B cell (primary cell): ENCODE results near the gene KCNT1. TPM values are rescaled to one million over a fixed set of nuclear protein-coding genes. Genes with fewer than 3 reads are reported as not detected.

Experiments
- ATAC-seq: fragments of 200-7000 bp; cut with Tn5 transposase; one replicate; pipeline ENCODE4 v1.10.0; 2021; ENCODE audit warnings: low read depth, mild to moderate bottlenecking, moderate number of reproducible peaks, moderate library complexity
- CTCF ChIA-PET: fragments of 350-600 bp; sonication (Branson Sonifier 250); formaldehyde crosslinking; loops from one replicate; lab custom pipeline; 2021; ENCODE audit warnings: antibody characterized with exemption, inconsistent platforms; lab: Charles Lee
- POLR2A ChIA-PET: fragments of 350-600 bp; sonication (Branson Sonifier 250); formaldehyde crosslinking; loops from one replicate; lab custom pipeline; 2021; ENCODE audit warnings: antibody characterized with exemption; lab: Charles Lee
- DNase-seq: peaks from one replicate; pipeline ENCODE4 v3.0.0; 2013
- H2AFZ ChIP-seq: 2 replicates; pipeline ENCODE4 v1.6.1; 2012; ENCODE audit warnings: mild to moderate bottlenecking, low read depth, low read length; ENCODE audit not compliant: insufficient read depth, poor library complexity, severe bottlenecking
- H3K27ac ChIP-seq, 2 donors: 1 replicate in 1 of 2; 2 replicates in 1 of 2; pipeline ENCODE4 v1.5.1; 2012 to 2013; ENCODE audit warnings: low read length in 2 of 2, mild to moderate bottlenecking in 2 of 2, moderate library complexity in 1 of 2
- H3K27me3 ChIP-seq, 4 experiments: fragments of 200-600 bp in 1 of 4; sonication (generic) in 1 of 4; replicated peaks in 1 of 4; 1 replicate in 2 of 4; 2 replicates in 2 of 4; pipeline versions ENCODE4 v1.6.1 to v1.7.0; 2013 to 2016; ENCODE audit warnings: low read length in 3 of 4, mild to moderate bottlenecking in 2 of 4, mixed read lengths in 1 of 4, moderate library complexity in 1 of 4; ENCODE audit not compliant: insufficient read depth in 4 of 4, control insufficient read depth in 3 of 4; ENCODE audit errors: control extremely low read depth in 1 of 4
- H3K36me3 ChIP-seq, 2 experiments: replicated peaks in 1 of 2; 1 replicate in 1 of 2; 2 replicates in 1 of 2; pipeline versions ENCODE4 v1.6.1 to v1.7.1; 2013; ENCODE audit warnings: low read length in 1 of 2; ENCODE audit not compliant: insufficient read depth in 2 of 2, control insufficient read depth in 1 of 2; ENCODE audit errors: control extremely low read depth in 1 of 2, extremely low read depth in 1 of 2
- H3K4me1 ChIP-seq, 2 donors: fragments of 200-600 bp in 1 of 2; sonication (generic) in 1 of 2; 1 replicate in 1 of 2; 2 replicates in 1 of 2; pipeline versions ENCODE4 v1.5.1 to v1.6.1; 2013 to 2017; ENCODE audit warnings: low read length in 2 of 2; ENCODE audit not compliant: control insufficient read depth in 2 of 2, insufficient read depth in 2 of 2
- H3K4me2 ChIP-seq: replicated peaks from 2 replicates; pipeline ENCODE3; 2012; ENCODE audit warnings: mild to moderate bottlenecking, low read depth, low read length; ENCODE audit not compliant: poor library complexity, severe bottlenecking
- H3K4me3 ChIP-seq, 5 experiments: fragments of 200-600 bp in 1 of 5; sonication (generic) in 1 of 5; 1 replicate in 3 of 5; 2 replicates in 2 of 5; pipeline versions ENCODE4 v1.5.1 to v1.7.0; 2011 to 2016; ENCODE audit warnings: low read length in 4 of 5, mild to moderate bottlenecking in 4 of 5, low read depth in 2 of 5, control low read depth in 1 of 5, moderate library complexity in 1 of 5; ENCODE audit not compliant: insufficient read depth in 1 of 5; ENCODE audit errors: control extremely low read depth in 1 of 5, extremely low read depth in 1 of 5
- H3K79me2 ChIP-seq: fragments of 200-600 bp; sonication (generic); one replicate; pipeline ENCODE4 v1.6.0; 2016; ENCODE audit warnings: low read length; ENCODE audit not compliant: control insufficient read depth, insufficient read depth
- H3K9ac ChIP-seq: fragments of 200-600 bp; sonication (generic); 2 replicates; pipeline ENCODE4 v1.6.1; 2017; ENCODE audit warnings: mild to moderate bottlenecking, low read length, moderate library complexity
- H3K9me3 ChIP-seq, 3 donors: one replicate each; pipeline versions ENCODE4 v1.6.1 to v1.7.1; 2013; ENCODE audit warnings: low read length in 2 of 3; ENCODE audit not compliant: control insufficient read depth in 2 of 3, insufficient read depth in 1 of 3; ENCODE audit errors: control extremely low read depth in 1 of 3
- H4K20me1 ChIP-seq: 2 replicates; pipeline ENCODE4 v1.6.0; 2012; ENCODE audit warnings: mild to moderate bottlenecking, low read length; ENCODE audit not compliant: insufficient read depth, control insufficient read depth, poor library complexity, severe bottlenecking
- H3K27ac Mint-ChIP-seq: one replicate; pipeline ENCODE4 v1.8.0; 2021; ENCODE audit warnings: mixed read lengths
- H3K27me3 Mint-ChIP-seq: one replicate; pipeline ENCODE4 v1.8.0; 2021; ENCODE audit warnings: mixed read lengths
- H3K4me1 Mint-ChIP-seq: one replicate; pipeline ENCODE4 v1.8.0; 2021; ENCODE audit warnings: mixed read lengths
- H3K4me3 Mint-ChIP-seq: one replicate; pipeline ENCODE4 v1.8.0; 2021; ENCODE audit warnings: mixed read lengths
- H3K9me3 Mint-ChIP-seq: one replicate; pipeline ENCODE4 v1.8.0; 2022; ENCODE audit warnings: mixed read lengths; ENCODE audit not compliant: insufficient read depth
- EZH2 ChIP-seq: IDR thresholded peaks from 2 replicates; pipeline ENCODE4 v1.6.1; 2012; ENCODE audit warnings: borderline replicate concordance, low read depth, mild to moderate bottlenecking, moderate library complexity, low read length; ENCODE audit not compliant: insufficient read depth, poor library complexity, severe bottlenecking
- WGBS: methylation state at CpG from one replicate; pipeline ENCODE4 v1.1.5; 2013; ENCODE audit warnings: missing lambda C conversion rate; ENCODE audit not compliant: insufficient coverage; 5-methylcytosine and 5-hydroxymethylcytosine counted together
- intact Hi-C: fragments of 100-400 bp; cut with micrococcal nuclease; formaldehyde crosslinking; loops from one replicate; pipeline ENCODE4 v1.10.0; 2022
- polyA plus RNA-seq: library from polyadenylated mRNA; depleted of rRNA; stranded (reverse); fragments of >200 nt; gene quantifications from 2 replicates; pipeline ENCODE4 v1.2.3, GENCODE V29; 2012
- total RNA-seq, 2 donors: library from RNA; stranded (reverse); fragments of 120-200 nt in 1 of 2; gene quantifications; 1 replicate in 1 of 2; 2 replicates in 1 of 2; pipeline versions ENCODE4 v1.2.3 to v1.2.4, GENCODE V29; 2013 to 2022
- TF ChIP-seq, protein P1 (sequence below): fragments of 200-600 bp; IDR thresholded peaks from one replicate; pipeline ENCODE4 v1.8.0; 2022; ENCODE audit warnings: antibody characterized with exemption, mild to moderate bottlenecking

Gene KCNT1
- total and polyA plus RNA-seq, 2 donors (not counting 1 experiment from before 2014, with no cell fraction given), result not detected

- no peak for ATAC-seq
Observed at GRCh38 chr9:135789838-135790291, 87.9 kb downstream of the KCNT1 start.

GRCh38 chr9:135790356-135790755 is 88.4 kb downstream of the KCNT1 start:
- Histone ChIP-seq H3K9ac (no peak overlapping the region), H3K9me3 (no peaks in the 10 kb centered on the region), H3K36me3 (no peaks in the 10 kb centered on the region), H3K27me3 (no peaks in the 10 kb centered on the region), H3K27ac (no peak overlapping the region), H4K20me1 (no peaks in the 10 kb centered on the region), H3K4me1 (no peaks in the 10 kb centered on the region), H3K79me2 (no peaks in the 10 kb centered on the region), H3K4me2 (no peak overlapping the region), H2AFZ (no peak overlapping the region), H3K4me3 (no peak overlapping the region)
- TF ChIP-seq EZH2, result no peak
- TF ChIP-seq, protein P1, sequence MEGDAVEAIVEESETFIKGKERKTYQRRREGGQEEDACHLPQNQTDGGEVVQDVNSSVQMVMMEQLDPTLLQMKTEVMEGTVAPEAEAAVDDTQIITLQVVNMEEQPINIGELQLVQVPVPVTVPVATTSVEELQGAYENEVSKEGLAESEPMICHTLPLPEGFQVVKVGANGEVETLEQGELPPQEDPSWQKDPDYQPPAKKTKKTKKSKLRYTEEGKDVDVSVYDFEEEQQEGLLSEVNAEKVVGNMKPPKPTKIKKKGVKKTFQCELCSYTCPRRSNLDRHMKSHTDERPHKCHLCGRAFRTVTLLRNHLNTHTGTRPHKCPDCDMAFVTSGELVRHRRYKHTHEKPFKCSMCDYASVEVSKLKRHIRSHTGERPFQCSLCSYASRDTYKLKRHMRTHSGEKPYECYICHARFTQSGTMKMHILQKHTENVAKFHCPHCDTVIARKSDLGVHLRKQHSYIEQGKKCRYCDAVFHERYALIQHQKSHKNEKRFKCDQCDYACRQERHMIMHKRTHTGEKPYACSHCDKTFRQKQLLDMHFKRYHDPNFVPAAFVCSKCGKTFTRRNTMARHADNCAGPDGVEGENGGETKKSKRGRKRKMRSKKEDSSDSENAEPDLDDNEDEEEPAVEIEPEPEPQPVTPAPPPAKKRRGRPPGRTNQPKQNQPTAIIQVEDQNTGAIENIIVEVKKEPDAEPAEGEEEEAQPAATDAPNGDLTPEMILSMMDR, result no peak
- CTCF ChIA-PET, result no interaction called here
- H3K27ac Mint-ChIP-seq, result no peak overlapping the region
- intact Hi-C loops, result no loop called here
- no peaks in the 10 kb centered on the region for H3K4me1 Mint-ChIP-seq
- H3K4me3 Mint-ChIP-seq, result no peak overlapping the region
- WGBS, result 90% methylated on average over 10 of the region's 10 CpGs
- no peaks in the 10 kb centered on the region for H3K9me3 Mint-ChIP-seq
- no peak for DNase-seq
- POLR2A ChIA-PET, result no interaction called here
- ATAC-seq, result no peak
- no peaks in the 10 kb centered on the region for H3K27me3 Mint-ChIP-seq

More at GRCh38 chr9:135789838-135790291, 87.9 kb downstream of the KCNT1 start:
- intact Hi-C loops, result no loop called here
- Histone ChIP-seq H3K79me2 (no peaks in the 10 kb centered on the region), H3K9me3 (no peaks in the 10 kb centered on the region), H3K36me3 (no peaks in the 10 kb centered on the region), H3K27ac (no peak overlapping the region), H4K20me1 (no peaks in the 10 kb centered on the region), H3K4me2 (no peak overlapping the region), H2AFZ (no peak overlapping the region), H3K4me1 (no peaks in the 10 kb centered on the region), H3K27me3 (no peaks in the 10 kb centered on the region), H3K4me3 (no peak overlapping the region), H3K9ac (no peak overlapping the region)
- TF ChIP-seq, protein P1, result no peak
- no peak for TF ChIP-seq EZH2
- WGBS, result 94% methylated on average over 11 of the region's 13 CpGs
- ChIA-PET CTCF (no interaction called here), POLR2A (no interaction called here)
- Mint-ChIP-seq H3K27me3 (no peaks in the 10 kb centered on the region), H3K4me1 (no peaks in the 10 kb centered on the region), H3K9me3 (no peaks in the 10 kb centered on the region), H3K4me3 (no peak overlapping the region), H3K27ac (no peak overlapping the region)
- DNase-seq, result no peak
